UCSD-AML1 (cell line): ENCODE measurements around the gene SLC35F4.
"Not testable (repeated sequence)": the region's sequence is repeated elsewhere in the genome, so short reads cannot be mapped to it uniquely, and the experiment has no call there.

Source experiments
- DNase-seq: peaks from one replicate; lab custom pipeline; 2025; ENCODE audit not compliant: unreplicated experiment; lab: John Stamatoyannopoulos, UW

Gene SLC35F4

DNA sequence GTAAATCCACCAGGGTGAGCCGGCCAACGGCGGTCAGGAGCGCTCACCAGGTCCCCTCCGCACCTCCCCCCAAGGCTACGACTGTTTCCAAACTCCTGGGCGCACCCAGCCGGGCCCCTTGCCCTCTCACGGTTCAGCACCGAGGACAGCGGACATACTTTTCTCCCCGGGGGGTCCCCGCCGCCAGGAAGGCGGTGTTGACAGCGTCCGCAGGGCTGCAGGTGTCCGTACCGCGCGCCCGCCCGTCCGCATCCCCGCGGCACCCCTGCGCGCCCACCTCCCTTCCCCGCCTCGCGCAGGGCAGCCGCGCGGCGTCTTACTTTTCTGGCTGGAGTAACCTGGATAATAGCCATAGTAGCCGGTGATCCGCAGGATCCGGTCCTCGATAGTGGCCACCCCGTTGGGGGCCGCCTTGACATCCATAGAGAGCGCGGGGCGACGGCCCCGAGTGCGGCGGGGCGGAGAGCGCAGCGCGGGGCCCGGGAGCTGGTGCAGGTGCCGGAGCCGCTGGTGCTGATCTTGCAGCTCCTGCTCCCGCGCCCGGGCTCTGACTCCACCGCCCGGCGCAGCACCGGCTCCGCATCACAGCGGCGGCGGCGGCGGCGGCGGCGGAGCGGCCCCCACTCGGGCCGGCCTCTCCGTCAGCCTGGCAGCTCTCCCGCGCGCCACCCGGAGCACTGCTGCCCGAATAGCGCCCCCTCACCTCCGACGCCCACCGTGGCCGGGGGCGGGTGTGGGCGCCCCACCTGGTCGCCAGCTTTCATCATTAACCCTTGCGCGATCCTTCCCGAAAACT, at the start of gene SLC35F4:
Gene SLC35F4, minus strand, starts transcription at position 690 of the 796 bp plus-strand sequence.
- DNase-seq = no peak

DNA sequence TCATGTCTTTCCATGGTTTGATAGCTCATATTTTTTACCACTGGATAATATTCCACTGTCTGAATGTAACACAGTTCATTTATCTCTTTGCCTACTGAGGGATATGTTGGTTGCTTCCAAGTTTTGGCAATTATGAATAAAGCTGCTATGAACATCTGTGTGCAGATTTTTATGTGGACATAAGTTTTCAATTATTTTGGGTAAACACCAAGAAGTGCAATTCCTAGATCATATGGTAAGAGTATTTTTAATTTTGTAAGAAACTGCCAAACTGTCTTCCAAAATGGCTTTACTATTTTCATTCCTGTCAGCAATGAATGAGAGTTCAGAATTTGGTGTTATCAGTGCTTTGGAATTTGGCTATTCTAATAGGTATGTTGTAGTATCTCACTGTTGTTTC, 43.7 kb upstream of the SLC35F4 start:
- DNase-seq = no peak

DNA sequence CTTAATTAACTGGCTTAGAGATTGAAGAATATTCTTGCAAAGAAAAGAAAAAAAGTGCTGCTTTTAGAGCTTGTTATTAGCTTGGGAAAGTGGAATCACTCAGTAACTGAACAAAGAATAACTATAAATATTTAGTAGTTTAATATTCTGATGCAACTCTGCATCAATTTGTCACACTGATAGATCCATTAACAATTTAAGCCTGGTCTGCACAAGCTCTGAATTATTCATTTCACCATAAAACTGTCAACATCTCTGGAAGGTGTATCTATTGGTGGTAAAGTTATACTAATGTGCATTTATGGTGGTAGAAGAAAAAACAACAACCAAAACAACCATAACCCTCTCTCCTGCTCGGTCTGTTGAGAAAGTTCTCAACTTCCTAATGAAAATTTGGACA, 38.1 kb upstream of the SLC35F4 start:
- no peak for DNase-seq

DNA sequence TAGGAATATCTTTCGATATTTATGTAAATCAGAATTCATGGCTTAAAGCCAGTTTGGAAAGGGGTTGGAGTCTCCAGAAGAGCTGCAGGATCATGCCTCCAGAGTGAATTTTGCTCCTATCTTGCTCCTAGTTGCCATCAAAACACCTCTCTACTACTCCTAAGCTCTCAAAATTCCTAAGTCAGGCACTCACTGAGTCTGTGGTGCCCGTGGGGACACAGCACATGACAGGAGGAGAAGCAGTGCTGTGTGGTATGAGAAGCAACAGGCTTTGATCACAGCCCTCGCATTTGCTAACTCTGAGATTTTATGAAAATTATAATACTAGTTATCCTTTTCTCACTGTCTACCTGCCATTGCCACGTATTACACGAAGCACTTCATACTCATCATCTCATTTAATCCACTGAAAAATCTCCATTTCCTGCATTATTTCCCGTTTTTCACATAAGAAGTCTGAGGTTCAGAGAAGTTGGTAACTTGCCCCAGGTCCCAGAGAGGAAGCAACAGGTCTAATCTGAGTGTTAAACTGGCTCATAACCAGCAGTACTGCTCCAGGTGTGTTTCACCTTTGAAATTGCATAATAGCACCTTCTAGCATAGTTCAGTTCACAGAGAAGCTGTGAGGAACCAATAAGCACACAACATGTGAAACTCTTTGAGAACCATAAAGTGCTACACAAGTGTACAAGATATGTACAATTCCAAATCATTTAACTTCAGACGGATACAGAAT, 33.1 kb upstream of the SLC35F4 start:
- DNase-seq = no peak

DNA sequence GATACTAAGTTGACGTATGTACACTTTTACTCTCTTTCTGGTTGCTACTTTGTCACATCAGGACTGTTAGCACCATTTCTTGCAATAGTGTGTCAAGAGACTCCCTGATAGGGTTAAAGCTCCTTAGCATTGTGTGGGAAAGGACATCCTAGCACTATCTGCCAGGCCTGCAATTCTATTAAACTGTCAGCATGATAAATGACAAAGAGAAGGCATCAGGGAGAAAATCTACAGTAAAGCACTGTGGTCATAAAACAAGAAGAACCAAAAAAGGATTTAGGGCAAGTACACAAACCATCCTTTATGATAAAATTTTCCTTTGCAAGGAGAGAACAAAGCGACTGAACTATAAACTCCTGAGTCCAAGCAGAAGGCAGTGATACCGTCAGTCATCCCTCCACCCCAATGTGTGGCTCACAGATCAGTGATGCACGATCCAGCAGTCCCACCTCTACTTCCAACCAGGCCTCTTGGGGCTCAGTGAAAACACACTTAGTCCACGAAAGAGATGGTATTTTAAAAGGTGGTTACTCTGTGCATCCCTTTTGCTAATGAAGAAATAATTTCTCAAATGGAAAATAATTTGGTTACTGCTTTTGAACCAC, 31.4 kb upstream of the SLC35F4 start:
- DNase-seq = no peak

DNA sequence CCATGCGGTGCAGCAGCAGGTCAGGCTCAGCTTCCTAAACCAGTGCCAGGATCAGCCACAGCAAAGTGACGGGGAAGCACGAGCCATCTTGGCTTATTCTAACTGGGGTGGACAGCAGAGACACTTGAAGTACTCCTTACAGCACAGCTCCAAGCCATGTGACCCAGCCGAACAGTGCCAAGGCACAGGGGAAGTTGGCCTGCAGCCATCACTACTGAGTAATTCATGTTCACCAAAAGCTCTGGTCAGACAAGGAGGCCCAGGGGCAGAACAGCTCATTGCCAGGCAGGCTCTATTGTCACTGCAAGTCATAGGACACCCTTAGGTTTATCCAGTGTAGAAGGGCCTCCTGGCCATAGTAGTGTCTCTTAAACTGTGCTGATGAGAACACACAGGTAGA, 23.4 kb upstream of the SLC35F4 start:
- DNase-seq = no peak

DNA sequence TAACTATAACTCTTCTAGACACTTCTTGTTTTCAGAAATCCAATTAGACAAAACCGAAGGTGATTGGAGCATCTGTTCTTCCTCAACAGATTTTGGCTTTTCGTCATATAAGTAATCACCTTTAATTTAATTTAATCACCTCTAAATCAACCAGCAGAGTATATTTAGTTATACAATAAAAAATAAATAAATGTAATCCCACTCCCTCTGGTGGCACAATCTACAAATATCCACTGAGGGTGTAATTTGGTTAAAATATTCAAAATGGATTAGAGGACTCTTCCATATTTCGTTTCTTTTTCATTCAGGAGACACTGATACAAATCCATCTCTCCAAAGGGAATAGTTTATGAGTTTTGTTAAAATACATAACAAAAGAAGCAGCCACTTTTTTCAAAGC, 18.3 kb upstream of the SLC35F4 start:
- no peak for DNase-seq

DNA sequence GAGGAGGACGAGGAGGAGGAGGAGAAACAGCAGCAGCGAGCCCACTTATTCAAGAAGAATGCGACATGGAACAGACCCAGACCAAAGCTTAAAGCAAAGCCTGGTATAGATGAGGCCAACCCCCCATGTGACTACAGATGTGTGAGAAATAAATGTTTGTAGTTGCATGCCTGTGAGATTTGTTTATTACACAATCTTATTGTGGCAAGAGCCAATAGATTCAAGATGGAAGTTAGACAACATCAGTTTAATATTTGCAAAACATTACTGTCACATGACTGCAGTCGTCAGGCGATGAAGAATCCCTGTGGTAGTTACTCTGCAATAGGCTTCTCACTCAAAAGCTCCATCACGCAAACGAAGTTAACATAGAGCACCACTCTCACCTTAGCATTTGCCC, 17.2 kb upstream of the SLC35F4 start:
- no peak for DNase-seq

DNA sequence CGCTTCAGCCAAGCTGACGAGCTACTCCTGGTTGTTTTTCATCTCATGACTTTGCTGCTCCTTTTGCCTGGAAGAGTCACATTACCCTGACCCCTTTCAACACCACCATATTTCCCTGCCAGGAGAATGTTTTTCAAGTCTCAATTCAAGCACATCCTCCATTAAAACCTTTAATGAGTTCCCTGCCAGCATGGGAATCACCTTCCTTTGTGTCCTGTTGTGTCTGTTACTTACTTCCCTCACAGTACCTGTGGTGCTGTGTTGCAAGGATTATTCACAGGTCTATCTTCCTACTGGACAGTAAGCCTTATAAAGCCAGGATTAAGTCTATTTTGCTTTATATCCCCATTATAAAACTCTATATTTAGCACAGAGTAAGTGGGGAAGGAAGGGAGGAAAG, 13.6 kb upstream of the SLC35F4 start:
- DNase-seq = no peak

DNA sequence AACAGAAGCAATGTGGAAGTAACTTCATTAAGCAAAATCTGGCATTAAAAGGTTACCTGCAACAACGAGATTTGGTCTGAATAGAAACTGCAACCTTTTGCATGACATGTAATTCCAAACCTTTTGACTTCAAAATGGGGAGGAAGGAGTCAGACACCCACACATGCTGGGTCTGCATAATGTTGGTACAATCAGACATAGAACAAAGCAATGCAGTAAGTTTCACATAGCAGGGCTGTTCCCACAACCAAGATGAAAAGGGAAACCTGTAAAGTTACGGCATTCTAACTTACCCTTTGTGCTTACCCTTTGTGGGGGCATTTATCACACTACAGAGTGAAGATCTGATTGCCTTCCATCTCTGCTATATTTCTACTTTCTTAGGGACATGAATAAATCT, 10.1 kb upstream of the SLC35F4 start:
- no peak for DNase-seq

DNA sequence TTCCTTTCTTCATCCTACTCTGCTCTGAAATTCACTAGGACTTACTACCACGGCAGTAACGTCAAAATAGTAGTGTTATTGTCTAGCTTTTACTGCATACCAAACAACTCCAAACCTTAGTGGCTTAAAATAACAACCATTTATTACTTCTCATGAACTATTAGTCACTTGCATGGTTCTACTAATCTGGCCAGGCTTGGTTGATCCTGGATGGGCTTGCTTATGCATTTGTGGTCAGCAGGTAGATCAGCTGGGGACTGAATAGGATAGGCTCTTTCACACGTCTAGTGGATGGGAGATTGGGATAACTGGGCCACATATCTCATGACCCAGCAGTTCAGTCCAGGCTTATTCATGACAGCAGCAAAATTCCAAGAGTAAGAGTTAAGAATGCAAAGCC, 9.4 kb upstream of the SLC35F4 start:
- no peak for DNase-seq

DNA sequence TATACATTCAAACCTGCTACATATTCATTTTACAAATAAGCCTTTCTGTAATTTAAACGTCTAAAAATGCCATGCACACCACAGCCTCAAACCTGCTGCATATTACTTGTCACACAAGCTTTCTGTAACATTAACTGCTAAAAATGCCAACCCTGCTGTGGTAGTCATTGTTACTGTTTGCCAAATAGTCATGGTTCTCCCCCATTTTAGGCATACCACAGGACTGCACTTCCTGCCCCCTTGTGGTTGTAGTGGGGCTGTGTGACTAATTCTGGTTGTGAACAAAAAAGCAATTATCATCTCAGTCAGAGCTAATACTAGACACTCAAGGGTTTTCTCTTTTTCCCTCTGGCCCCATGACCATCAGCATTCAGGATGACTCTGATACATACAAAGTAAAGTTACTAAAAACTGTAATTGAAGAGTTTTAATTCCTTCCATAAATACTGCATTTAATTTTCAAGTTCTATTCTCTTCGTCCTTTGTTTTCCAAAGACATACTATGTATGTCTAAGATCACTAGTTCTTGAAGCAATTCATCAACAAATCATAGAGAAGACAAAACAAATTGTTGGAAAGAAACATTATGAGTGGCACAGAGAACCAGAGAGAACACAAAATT, 5.7 kb upstream of the SLC35F4 start:
- DNase-seq = peak; percentile 9

DNA sequence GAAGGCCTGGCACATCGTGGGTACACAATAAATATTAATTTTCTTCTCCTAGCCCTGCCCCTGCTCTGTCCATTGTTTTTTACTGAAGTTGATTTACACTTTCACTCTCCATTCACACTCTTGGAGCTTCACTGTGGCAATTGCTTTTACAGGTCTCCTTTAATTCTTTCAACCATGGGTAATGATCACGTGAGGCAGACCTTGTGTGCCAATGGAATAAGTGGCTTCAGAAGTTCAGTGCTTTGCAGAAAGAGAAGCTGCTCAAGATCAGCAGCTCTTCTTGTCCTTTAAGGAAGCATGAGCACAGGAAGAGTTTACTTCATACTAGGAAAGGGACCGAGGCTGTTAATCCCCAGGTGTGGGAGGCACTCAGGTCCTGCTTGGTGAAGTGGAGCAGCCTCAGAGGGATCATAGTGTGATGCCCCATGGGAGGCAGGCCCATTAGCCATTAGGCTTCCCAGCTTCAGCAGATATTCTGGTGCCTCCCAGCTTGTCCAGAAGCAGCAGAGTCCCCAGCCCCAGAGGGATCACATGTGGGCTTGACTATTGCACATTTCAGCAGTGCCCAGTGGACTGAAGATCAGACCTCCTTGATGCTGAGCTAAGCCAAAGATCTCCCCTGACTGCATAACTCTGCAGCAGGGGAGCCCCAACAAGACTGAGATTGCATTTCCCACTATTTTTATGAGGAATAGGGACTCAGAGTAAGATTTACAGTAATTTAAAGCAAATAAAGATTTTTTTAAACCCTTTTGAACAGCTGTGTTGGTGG, 5.0 kb upstream of the SLC35F4 start:
- no peak for DNase-seq

DNA sequence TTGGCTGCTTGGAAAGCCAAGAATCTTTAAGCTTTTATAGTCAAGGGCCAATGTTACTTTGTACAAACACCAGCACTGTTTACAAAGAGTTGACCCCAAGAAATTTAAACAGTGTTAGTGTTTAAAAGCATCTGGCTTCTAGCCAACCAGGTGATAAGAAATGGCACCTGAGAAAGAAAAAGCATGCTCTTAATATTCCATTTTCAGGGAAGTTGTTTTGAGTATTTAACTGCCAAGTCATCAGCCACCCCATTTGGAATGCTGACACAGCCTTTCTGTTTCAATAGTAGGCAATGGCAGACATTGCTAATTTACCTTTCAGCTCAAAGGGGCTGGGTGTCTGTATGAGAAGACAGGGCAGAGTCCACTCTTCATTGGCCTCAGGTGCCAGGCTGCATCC, 3.7 kb upstream of the SLC35F4 start:
- no peak for DNase-seq

DNA sequence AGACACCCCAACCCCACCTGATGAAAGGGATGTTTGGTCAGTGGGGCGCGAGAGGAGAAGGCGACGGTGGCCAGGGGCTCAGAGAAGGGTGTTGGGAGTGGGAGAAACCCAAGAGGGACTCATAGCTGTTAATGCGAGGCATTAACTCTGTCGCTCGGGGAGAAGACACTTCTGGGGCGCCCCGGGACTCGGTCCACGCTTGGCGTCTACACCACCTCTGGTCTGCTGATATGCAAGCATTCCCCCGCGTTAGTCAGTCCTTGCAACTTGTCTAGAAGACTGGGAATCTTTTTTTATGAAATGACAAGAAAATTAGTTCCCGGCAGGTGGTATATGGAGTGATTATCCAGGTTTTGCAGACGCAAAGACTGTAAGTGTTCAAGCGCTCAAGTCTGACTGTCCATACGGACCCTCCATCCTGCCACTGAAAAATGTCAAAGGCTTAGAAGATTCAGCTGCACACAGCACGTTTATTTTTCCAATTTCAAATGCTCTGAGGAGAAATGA, 360 bp upstream of the SLC35F4 start:
- DNase-seq = no peak

DNA sequence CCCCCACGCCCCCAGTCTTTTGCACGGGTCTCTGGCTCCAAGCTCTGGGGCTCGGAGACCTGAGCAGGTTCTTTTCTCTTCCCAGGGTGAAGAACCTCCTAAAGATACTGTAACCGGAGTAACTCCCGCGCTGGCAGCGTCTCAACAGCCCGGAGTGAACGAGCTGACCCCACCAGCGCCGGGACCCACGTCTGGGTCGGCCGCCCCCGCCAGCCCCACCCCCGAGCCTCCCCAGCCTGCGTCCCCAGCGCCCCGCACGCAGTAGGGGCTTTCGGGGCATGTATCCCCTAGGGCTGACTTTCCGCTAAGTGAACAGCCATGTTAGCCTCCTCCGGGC, 858 bp downstream of the SLC35F4 start:
- DNase-seq = no peak

DNA sequence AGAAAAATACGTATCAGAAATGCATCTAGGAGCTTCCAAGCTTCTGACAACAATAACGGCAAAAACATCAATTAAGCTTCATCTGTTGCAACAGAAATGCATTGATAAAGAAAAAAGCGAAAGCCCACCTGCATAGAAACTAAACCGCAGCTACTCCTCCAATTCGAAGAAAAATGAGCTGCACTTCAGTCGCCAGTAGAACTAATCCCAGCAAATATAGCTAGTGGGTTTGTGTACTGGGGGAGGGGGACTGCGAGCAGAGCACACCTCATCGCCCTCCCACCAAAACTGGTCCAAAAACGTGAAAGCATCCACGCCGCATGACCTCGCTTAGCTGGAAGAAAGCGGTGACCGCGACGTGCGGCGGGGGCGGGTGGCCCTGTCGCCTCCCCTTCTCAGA, 1.2 kb downstream of the SLC35F4 start:
- no peak for DNase-seq

DNA sequence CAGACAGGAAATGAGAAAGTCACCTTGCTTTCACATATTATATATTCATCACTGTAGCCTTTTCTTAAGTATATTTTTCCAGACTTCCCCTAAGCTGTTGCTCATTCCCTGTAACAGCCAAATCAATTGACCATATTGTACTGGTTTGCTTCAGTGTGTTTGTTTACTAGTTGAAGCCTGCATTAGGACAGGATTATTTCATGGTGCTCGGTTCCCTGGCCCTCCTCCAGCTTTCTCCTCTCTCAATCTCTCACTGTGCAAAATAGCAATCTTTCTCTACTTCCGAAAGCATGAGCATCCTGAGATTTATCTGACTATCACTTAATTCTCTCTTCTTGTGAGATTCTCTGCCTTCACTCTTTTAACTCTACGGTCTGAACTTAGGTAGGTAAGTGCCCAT, 2.4 kb downstream of the SLC35F4 start:
- no peak for DNase-seq

DNA sequence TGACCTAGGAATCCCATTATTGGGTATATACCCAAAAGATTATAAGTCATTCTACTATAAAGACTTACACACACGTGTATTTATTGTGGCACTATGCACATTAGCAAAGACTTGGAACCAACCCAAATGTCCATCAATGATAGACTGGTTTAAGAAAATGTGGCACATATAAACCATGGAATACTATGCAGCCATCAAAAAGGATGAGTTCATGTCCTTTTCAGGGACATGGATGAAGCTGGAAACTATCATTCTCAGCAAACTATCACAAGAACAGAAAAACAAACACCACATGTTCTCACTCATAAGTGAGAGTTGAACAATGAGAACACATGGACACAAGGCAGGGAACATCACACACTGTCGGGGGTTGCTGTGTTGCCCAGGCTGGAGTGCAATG, 10.2 kb downstream of the SLC35F4 start:
- DNase-seq = not testable (repeated sequence)

DNA sequence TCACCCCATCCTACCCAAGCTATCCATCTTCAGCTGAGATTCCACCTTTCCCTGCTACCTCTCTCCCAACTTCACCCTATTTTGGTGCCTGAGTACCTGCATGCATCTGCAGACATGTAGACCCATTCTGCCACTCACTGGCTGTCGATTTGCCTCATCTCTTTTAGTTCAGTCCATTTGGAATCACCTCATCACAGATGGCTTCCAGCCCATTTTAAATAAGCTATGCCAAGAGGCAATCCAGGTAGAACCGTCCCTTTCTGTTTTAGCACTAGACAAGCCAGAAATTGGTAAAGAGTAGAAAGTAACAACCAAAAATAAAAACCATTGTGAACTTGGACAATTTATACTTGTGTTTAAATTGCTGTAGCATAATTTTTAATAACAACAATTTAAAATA, 11.3 kb downstream of the SLC35F4 start:
- DNase-seq = no peak

DNA sequence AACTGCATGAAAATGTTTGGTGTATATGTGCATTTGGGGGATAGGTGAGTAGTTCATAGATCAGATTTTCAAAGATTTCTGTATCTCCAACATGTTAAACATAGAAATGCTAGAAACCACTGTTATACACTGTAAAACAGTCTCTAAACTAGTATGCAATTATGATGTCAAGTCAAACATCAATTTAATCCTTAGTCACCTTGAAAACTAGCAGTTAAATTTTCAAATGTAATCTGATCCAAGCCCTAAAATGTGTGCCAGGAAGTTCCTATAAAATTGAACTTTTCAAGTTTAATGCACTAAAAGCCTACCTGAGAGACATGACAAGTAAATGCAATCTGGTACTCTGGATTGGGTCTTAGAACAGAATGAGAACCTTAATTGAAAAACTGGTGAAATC, 14.5 kb downstream of the SLC35F4 start:
- DNase-seq = no peak
